ENCODE measurements around the gene SIRT6.
"Not testable (repeated sequence)": the region's sequence is repeated elsewhere in the genome, so short reads cannot be mapped to it uniquely, and the experiment has no call there.

SIRT6 gene

GRCh38 chr19:4129050-4129449 lies 53.3 kb downstream of the SIRT6 start:
- DNase-seq = not testable (repeated sequence)

GRCh38 chr19:4127322-4127721 lies 55.0 kb downstream of the SIRT6 start:
- not testable (repeated sequence) for DNase-seq

- no peak for DNase-seq
Measured at GRCh38 chr19:4124638-4125037, 57.7 kb downstream of the SIRT6 start.
